HG02885 (cell line): ENCODE results near the gene RRP8.

Experiments
- ATAC-seq: cut with Tn5 transposase; IDR thresholded peaks from one replicate; pipeline ENCODE4 v1.9.1; 2021; ENCODE audit warnings: mild to moderate bottlenecking; ENCODE audit not compliant: unreplicated experiment, poor library complexity

RRP8 gene

DNA sequence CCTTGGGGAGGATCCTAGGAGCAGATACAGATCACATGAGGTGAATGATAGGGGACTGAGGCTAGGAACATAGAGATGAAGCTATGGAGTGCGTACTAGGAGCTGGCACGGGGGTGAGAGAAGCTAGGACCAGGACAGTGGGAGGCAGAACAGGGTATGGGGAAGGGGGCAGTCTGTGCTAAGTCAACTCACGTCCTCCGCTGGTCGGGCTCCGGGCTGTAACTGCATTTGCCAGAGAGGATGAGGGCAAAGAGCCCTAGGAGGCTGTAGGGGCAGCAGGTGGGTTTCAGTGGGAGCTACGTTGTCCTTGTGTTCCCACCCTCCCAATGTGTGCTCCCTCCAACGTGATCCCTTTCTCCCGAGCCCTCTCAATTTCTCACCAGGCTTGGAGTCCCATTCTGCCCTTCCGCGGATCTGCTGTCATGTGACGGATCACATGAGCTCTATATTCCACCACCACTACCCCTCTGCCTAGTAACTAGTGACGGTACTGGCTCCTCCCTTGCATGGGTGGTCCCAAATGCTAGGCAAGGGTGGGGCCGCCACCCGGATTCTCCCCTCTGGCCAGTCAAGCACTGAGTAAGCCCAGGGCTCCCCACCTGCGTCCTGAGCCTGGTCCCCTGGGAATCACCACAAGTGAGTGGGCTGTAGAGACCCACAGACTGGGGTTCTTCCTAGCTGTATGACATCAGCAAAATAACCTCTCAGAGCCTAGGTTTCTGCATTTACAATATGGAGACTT, 15.8 kb upstream of the RRP8 start, which contains the start of gene TPP1:
TSS of gene TPP1 (minus strand) at position 419 of the 742 bp plus-strand sequence. CDS start at position 397, 22 bp downstream.
- ATAC-seq: peak; percentile 99

- ATAC-seq: peak; percentile 18
Measured at GRCh38 chr11:6618117-6619003, 14.9 kb upstream of the RRP8 start.

GRCh38 chr11:6617315-6617781, 13.9 kb upstream of the RRP8 start:
- no peak for ATAC-seq

- ATAC-seq: no peak
Measured at GRCh38 chr11:6616596-6617250, 13.3 kb upstream of the RRP8 start.

GRCh38 chr11:6615882-6616585, 12.6 kb upstream of the RRP8 start:
- no peak for ATAC-seq

- ATAC-seq: no peak
Measured at GRCh38 chr11:6615046-6615445, 11.6 kb upstream of the RRP8 start.

DNA sequence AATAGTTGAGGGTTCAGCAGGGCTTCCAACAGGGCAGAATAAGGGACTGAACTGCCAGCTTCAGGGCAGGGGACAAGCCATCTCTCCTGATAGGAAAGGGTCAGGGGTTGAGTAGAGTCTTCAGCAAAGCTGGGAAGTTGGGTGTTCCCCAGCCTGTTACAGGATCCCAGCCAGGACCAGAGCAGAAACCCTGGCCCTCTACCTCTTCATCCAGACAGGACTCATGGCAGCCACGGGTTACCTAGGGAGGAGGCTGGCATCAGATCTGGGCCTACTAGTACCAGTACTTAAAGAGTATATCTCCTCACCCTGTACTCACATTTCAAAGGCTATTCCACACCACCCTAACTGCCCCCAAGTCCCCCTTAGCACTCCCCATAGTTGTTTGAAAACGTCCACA, 11.0 kb upstream of the RRP8 start:
- no peak for ATAC-seq

GRCh38 chr11:6613496-6613895, 10.1 kb upstream of the RRP8 start:
- ATAC-seq: no peak

- ATAC-seq: peak; percentile 92
Measured at GRCh38 chr11:6612213-6613041, 9.0 kb upstream of the RRP8 start, which contains the start of gene TAF10. Gene TAF10, minus strand, starts transcription at chr11:6612216. Its CDS starts 27 bp downstream, at chr11:6612189.

DNA sequence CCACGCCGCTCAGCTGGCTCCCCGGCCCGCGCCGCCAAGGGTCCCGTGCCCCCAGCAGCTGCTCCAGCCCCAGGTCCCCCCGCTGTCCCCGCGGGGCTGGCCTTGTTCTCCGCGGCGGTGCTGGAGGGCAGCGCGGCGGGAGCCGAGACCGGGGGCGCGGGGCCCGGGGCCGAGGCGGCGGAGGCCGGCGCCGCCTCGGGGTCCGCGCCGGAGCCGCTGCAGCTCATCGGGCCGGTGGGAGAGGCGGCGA, 8.5 kb upstream of the RRP8 start:
- ATAC-seq: peak; percentile 17

DNA sequence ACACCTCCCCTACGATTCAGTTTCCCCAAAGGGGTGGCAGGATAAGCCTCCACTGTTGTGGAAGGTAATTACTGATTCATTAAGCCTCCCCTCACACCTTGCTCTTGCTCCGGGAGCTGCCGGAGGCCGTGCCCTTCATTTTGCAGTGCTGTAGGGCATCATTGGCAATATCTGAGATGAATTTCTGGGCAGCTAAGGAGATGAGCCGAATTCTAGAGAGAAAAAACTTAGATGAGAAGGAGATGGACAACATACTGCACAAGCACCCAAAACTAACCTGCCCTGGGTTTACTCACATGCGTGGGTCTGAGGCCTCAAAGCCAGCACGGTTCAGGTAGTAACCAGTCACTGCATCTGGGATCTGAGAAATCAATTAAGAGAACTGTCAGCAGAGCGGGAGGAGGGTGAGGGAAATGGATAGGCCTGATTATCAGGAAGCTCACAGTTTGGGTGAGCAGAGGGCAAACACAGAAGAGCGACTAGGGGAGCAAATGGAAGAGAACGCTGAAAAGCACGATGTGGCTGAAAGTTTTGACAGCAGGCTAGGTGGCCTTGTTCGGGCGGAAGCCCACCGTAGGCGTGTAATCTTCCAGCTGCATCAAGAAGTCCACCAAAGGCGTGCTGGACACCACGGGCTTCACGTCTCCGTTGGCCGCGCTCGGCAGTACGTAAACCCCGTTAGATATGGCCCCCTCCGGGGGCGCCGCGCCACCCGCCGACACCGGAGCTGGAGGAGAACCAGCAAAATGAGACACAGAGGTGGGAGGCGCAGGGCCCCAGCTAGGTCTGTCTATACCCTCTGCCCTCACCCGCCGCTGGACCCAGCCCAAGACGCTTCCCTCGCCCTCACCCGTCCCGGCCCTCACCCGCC, 7.9 kb upstream of the RRP8 start:
- ATAC-seq: no peak

DNA sequence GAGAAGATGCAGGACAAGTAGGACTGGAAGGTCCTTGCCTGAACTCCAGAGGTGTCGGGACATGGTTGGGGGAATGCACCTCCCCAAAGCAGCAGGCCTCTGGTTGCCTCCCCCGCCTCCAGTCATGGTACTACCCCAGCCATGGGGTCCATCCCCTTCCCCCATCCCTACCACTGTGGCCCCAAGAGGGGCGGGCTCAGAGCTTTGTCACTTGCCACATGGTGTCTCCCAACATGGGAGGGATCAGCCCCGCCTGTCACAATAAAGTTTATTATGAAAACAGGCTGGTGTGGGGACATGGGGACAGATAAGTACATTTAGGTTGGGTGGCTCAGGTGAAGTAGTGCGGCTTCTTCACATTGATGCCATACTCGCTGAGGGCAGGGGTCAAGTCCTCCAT, 7.2 kb upstream of the RRP8 start:
- ATAC-seq: no peak

- ATAC-seq: no peak
Measured at GRCh38 chr11:6609502-6610015, 6.1 kb upstream of the RRP8 start.

DNA sequence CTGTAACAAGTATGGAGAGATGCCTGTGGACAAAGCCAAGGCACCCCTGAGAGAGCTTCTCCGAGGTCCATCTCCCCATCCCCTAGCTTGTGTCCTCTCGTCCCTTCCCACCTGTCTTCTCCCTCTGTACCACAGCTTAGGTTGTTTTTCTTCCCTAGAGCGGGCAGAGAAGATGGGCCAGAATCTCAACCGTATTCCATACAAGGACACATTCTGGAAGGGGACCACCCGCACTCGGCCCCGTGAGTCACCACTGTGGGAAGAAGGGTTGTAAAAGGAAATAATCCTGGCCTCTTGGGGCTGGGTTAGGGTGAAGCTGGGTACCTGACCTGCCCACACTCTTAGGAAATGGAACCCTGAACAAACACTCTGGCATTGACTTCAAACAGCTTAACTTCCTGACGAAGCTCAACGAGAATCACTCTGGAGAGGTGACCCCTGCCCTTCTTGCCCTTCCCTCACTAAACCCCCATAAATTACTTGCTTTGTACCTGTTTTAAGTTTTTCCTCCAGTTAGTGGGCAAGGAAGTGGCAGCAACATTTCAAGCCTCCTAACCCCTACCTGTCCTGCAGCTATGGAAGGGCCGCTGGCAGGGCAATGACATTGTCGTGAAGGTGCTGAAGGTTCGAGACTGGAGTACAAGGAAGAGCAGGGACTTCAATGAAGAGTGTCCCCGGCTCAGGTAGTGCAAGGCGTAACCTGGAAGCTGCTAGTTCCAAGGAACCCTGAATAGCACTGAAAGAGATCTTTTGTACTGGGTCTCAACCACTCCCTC, 5.5 kb upstream of the RRP8 start:
- ATAC-seq: no peak

GRCh38 chr11:6608011-6608410, 4.6 kb upstream of the RRP8 start:
- no peak for ATAC-seq

DNA sequence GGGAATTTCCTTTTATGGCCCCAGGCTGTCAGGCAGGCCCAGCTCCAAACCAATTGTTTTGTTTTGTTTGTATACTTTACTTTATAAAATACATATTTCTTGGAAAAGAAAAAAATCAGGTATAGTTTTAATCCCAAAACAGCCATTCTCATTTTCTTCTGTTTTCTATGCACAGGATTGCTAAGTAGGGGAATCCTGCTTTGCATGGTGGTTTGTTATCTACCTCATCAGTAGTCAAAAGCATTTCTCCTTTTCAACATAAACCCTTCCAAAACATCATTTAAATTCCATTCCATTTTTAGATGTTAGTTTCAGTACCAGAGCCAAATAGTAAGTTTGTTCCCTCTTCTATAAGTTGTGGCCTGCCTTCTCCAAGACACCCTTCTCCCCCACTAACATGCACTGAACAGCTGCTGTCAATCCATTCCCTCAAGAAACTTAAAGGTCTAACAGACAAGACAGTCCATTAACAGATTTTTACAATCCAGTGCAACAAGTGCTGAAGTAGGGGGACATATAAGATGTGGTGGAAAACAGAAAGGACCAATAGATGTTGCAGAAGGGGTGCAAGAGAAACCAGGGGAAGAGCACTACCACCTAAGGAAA, 3.9 kb upstream of the RRP8 start:
- ATAC-seq: no peak

GRCh38 chr11:6606471-6607189, 3.2 kb upstream of the RRP8 start:
- ATAC-seq: peak; percentile 46
